Suprapubic skin (tissue), 4 donors: ENCODE results near the gene RAB11A.

ENCODE experiments used
- POLR2A ChIP-seq, 2 donors: fragments of 450-650 bp; IDR thresholded peaks; one replicate each; pipeline ENCODE4 v1.6.1; 2017; ENCODE audit warnings: antibody characterized with exemption in 2 of 2, mild to moderate bottlenecking in 2 of 2, moderate library complexity in 2 of 2
- POLR2AphosphoS5 ChIP-seq, 3 donors: sonication (generic); formaldehyde crosslinking; IDR thresholded peaks; one replicate each; pipeline ENCODE4 v1.6.1; 2017; ENCODE audit warnings: antibody characterized with exemption in 3 of 3
- TF ChIP-seq, protein P1 (sequence below), 2 donors: fragments of 200-600 bp in 1 of 2; fragments of 450-650 bp in 1 of 2; sonication (generic) in 1 of 2; IDR thresholded peaks; one replicate each; pipeline ENCODE4 v1.5.1; 2016 to 2019; ENCODE audit warnings: antibody characterized with exemption in 2 of 2, mild to moderate bottlenecking in 1 of 2, moderate library complexity in 1 of 2

DNA sequence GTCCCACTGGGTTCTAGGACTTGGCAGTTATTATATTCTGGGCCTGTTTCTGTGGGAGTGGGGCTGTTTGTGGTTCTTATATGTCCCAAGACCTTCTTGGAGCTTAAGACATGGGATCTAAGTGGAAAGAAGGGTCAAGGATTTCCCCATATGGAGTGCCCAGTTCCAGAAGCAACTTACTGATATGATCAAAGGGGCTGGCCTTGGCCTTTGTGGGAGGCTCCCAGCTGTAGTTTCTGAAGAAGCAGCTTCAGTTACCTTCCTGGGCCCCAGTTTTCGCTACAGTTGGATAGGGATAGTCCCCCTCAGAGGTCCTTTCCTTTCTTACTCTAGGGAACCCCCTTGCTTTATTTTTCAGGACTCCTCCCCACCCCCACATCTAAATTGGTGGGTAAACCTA is 56.0 kb downstream of the RAB11A start:
- TF ChIP-seq, protein P1, sequence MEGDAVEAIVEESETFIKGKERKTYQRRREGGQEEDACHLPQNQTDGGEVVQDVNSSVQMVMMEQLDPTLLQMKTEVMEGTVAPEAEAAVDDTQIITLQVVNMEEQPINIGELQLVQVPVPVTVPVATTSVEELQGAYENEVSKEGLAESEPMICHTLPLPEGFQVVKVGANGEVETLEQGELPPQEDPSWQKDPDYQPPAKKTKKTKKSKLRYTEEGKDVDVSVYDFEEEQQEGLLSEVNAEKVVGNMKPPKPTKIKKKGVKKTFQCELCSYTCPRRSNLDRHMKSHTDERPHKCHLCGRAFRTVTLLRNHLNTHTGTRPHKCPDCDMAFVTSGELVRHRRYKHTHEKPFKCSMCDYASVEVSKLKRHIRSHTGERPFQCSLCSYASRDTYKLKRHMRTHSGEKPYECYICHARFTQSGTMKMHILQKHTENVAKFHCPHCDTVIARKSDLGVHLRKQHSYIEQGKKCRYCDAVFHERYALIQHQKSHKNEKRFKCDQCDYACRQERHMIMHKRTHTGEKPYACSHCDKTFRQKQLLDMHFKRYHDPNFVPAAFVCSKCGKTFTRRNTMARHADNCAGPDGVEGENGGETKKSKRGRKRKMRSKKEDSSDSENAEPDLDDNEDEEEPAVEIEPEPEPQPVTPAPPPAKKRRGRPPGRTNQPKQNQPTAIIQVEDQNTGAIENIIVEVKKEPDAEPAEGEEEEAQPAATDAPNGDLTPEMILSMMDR (IDR thresholded peaks at IDR 0.05): no peak
- TF ChIP-seq POLR2AphosphoS5 (IDR thresholded peaks at IDR 0.05) (no peak), POLR2A (IDR thresholded peaks at IDR 0.05) (no peak)
